ENCODE measurements around the gene AMIGO3. TPM values are rescaled to one million over a fixed set of nuclear protein-coding genes. Genes with fewer than 3 reads are reported as not detected.

The AMIGO3 gene
- total and polyA plus RNA-seq, 7 donors, result 0.46 to 1.2 (median 0.77) TPM; not detected in 3

- no peak for DNase-seq
- intact Hi-C loops (cut with DNase I), result loop anchor here (5.0 kb wide), 1 partner anchor 66 kb away; the partner anchor contains the start of gene IP6K1
- no peaks in the 10 kb centered on the region for H3K27me3 ChIP-seq
- peaks cover 4 to 37% (median 10%) of the 10 kb centered on the region in 4 donors for H3K36me3 ChIP-seq
- no peak overlapping the region for H3K4me3 ChIP-seq
- 80 to 89% methylated on average over 9 of the region's 9 CpGs for WGBS, 2 donors
- no peaks in the 10 kb centered on the region for H3K9me3 ChIP-seq
- TF ChIP-seq POLR2AphosphoS5 (IDR thresholded peaks at IDR 0.05), result no peak
- no peak for TF ChIP-seq CTCF (IDR thresholded peaks at IDR 0.05)
- no peak for TF ChIP-seq EP300 (IDR thresholded peaks at IDR 0.05)
- no peak for TF ChIP-seq POLR2A (IDR thresholded peaks at IDR 0.05)
- H3K4me1 ChIP-seq, result peaks cover 0 to 53% (median 41%) of the 10 kb centered on the region in 4 donors
- no peak overlapping the region for H3K27ac ChIP-seq
Measured at GRCh38 chr3:49721596-49721895, 2.1 kb upstream of the AMIGO3 start.

DNA sequence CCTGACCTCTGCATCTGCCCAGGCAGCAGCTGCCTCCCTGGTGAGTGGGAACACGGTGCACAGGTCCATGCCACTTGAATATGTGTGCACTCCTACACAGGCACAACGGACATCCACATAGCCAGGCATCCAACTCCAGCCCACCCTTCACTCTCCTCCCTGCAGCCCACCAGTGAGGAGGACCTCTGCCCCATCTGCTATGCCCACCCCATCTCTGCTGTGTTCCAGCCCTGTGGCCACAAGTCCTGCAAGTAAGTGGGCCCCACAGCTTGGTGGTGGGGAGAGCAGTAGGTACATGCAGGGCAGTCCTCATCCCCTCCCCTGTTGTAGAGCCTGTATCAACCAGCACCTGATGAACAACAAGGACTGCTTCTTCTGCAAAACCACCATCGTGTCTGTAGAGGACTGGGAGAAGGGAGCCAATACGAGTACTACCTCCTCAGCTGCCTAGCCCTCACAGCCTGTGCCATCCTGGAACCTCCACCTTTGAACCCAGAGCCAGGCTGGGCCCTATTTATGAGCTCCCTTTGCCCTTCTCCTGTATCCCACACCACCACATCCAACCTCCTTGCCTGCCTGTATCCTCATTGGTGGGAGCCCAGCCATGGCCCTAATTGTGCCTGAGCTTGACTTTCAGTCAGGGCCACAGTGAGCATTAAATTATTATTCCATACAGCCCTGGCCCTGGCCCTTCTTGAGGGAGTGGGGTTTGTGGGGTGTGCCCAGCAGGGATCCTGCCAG lies 1.5 kb upstream of the AMIGO3 start:
- 64 to 77% methylated on average over 4 of the region's 4 CpGs for WGBS, 2 donors
- no peak for DNase-seq
- no peaks in the 10 kb centered on the region for H3K27me3 ChIP-seq
- TF ChIP-seq EP300 (IDR thresholded peaks at IDR 0.05) (no peak), CTCF (IDR thresholded peaks at IDR 0.05) (no peak), POLR2A (IDR thresholded peaks at IDR 0.05) (no peak)
- H3K4me3 ChIP-seq, result no peak overlapping the region
- no peak overlapping the region for H3K27ac ChIP-seq
- peaks cover 0 to 53% (median 41%) of the 10 kb centered on the region in 4 donors for H3K4me1 ChIP-seq
- no peaks in the 10 kb centered on the region for H3K9me3 ChIP-seq
- intact Hi-C loops (cut with DNase I), result loop anchor here (5.0 kb wide), 1 partner anchor 66 kb away; the partner anchor contains the start of gene IP6K1
- peaks cover 4 to 37% (median 7%) of the 10 kb centered on the region in 4 donors for H3K36me3 ChIP-seq

GRCh38 chr3:49718858-49719213 lies 648 bp downstream of the AMIGO3 start:
- 7 to 9% methylated on average over 33 of the region's 33 CpGs for WGBS, 2 donors
- no peaks in the 10 kb centered on the region for H3K27me3 ChIP-seq
- H3K4me3 ChIP-seq, result peak overlapping the region; percentile 27 to 60 (median 52)
- no peaks in the 10 kb centered on the region for H3K9me3 ChIP-seq
- intact Hi-C loops (cut with DNase I), result no loop called here
- DNase-seq, result peak; percentile 69
- H3K27ac ChIP-seq, result peak overlapping the region in 2 of 4 donors; percentile 66 to 70
- peaks cover 6 to 45% (median 11%) of the 10 kb centered on the region in 4 donors for H3K36me3 ChIP-seq
- peaks cover 0 to 42% (median 33%) of the 10 kb centered on the region in 4 donors for H3K4me1 ChIP-seq
- TF ChIP-seq CTCF (IDR thresholded peaks at IDR 0.05) (no peak), EP300 (IDR thresholded peaks at IDR 0.05) (no peak), POLR2AphosphoS5 (IDR thresholded peaks at IDR 0.05) (no peak), POLR2A (IDR thresholded peaks at IDR 0.05) (no peak)

GRCh38 chr3:49717959-49718857 lies 1.3 kb downstream of the AMIGO3 start:
- H3K9me3 ChIP-seq, result no peaks in the 10 kb centered on the region
- no peak for TF ChIP-seq POLR2AphosphoS5 (IDR thresholded peaks at IDR 0.05)
- no peak for TF ChIP-seq CTCF (IDR thresholded peaks at IDR 0.05)
- TF ChIP-seq POLR2A (IDR thresholded peaks at IDR 0.05), result no peak
- TF ChIP-seq EP300 (IDR thresholded peaks at IDR 0.05), result no peak
- no peaks in the 10 kb centered on the region for H3K27me3 ChIP-seq
- intact Hi-C loops (cut with DNase I), result no loop called here
- H3K4me3 ChIP-seq, result peak overlapping the region in 1 of 4 donors; percentile 60
- no peak for DNase-seq
- no peak overlapping the region for H3K27ac ChIP-seq
- peaks cover 6 to 45% (median 11%) of the 10 kb centered on the region in 4 donors for H3K36me3 ChIP-seq
- WGBS, 2 donors, result 65 to 71% methylated on average over 75 of the region's 75 CpGs
- H3K4me1 ChIP-seq, result peaks cover 0 to 38% (median 31%) of the 10 kb centered on the region in 4 donors
